Ovary (tissue), 9 donors: ENCODE measurements around the gene TMSB10. TPM values are rescaled to one million over a fixed set of nuclear protein-coding genes. Genes with fewer than 3 reads are reported as not detected.
A peak's percentile ranks its signal among the peaks of the same experiment; 100 is the strongest.

Source experiments
- DNase-seq, 5 donors: peaks; one replicate each; pipeline ENCODE4 v3.0.0-alpha.2; 2019 to 2020
- H3K27ac ChIP-seq, 2 donors: fragments of 200-600 bp; one replicate each; pipeline versions ENCODE4 v1.5.1 to v1.8.0; 2019 to 2022
- H3K27me3 ChIP-seq: fragments of 200-600 bp; one replicate; pipeline ENCODE4 v1.8.0; 2022
- H3K36me3 ChIP-seq: fragments of 200-600 bp; sonication (generic); one replicate; pipeline ENCODE4 v1.5.1; 2019
- H3K4me1 ChIP-seq: one replicate; pipeline ENCODE4 v1.8.1; 2013; ENCODE audit warnings: mild to moderate bottlenecking, moderate library complexity; ENCODE audit not compliant: insufficient read depth
- H3K4me3 ChIP-seq: fragments of 200-600 bp; sonication (generic); one replicate; pipeline ENCODE4 v1.5.1; 2017
- H3K9me3 ChIP-seq, 2 donors: fragments of 200-600 bp in 1 of 2; sonication (generic) in 1 of 2; one replicate each; pipeline versions ENCODE4 v1.5.1 to v1.8.1; 2013 to 2019; ENCODE audit warnings: mild to moderate bottlenecking in 1 of 2, moderate library complexity in 1 of 2
- CTCF ChIP-seq, 3 donors: fragments of 450-650 bp in 2 of 3; fragments of 200-600 bp in 1 of 3; IDR thresholded peaks; one replicate each; pipeline versions ENCODE4 v1.5.1 to v1.8.0; 2016 to 2022; ENCODE audit warnings: antibody characterized with exemption in 3 of 3, mild to moderate bottlenecking in 1 of 3
- EP300 ChIP-seq: sonication (generic); formaldehyde crosslinking; IDR thresholded peaks from one replicate; pipeline ENCODE4 v1.6.1; 2017; ENCODE audit warnings: antibody characterized with exemption
- POLR2A ChIP-seq: fragments of 450-650 bp; IDR thresholded peaks from one replicate; pipeline ENCODE4 v1.6.1; 2017; ENCODE audit warnings: antibody characterized with exemption, mild to moderate bottlenecking, moderate library complexity
- WGBS, 3 donors: extraction: QIAGEN DNeasy Blood & Tissue Kit in 1 of 3; methylation state at CpG; one replicate each; pipeline versions ENCODE4 v1.1.5 to v1.1.7; 2013 to 2017; 5-methylcytosine and 5-hydroxymethylcytosine counted together
- intact Hi-C, 4 donors: fragments of 100-400 bp; cut with DNase I; formaldehyde crosslinking; loops; one replicate each; pipeline versions ENCODE4 v1.11.0 to v1.15.1; 2022 to 2023
- polyA plus RNA-seq, 2 donors: library from polyadenylated mRNA; stranded (reverse); fragments of 200-250 nt in 1 of 2; fragments of 350-450 nt in 1 of 2; fragmentation: Illumina TruSeq in 1 of 2; extraction: RNeasy Lipid Tissue Mini Kit (QIAGEN cat#74804) in 1 of 2; gene quantifications; one replicate each; pipeline ENCODE4 v1.2.3, GENCODE V29; 2013 to 2014
- total RNA-seq, 7 donors: library from RNA; depleted of rRNA in 2 of 7; stranded (reverse); fragments of >200 nt in 2 of 7; fragmentation: NEBNext Ultra II Directional in 3 of 7; extraction: Animal tissue kit (Norgen Biotek cat#: 25700) in 3 of 7; gene quantifications; one replicate each; pipeline versions ENCODE4 v1.1.0 to v1.2.4, GENCODE V29; 2016 to 2023
- donor health status: DM: no; HTN: no; CAD: no; lungs with moderate emphysema.
- donor health status: DM: no; HTN: no; CAD: no.
- donor health status: Bipolar disorder and iron deficiency.
- donor health status: DM: yes; HTN: yes; CAD: no.
- donor health status: DM: no; HTN: no; CAD: no.
- donor health status: DM: yes; HTN: yes; CAD: no.

TMSB10 gene
- total and polyA plus RNA-seq, 9 donors, result 1,247 to 5,558 (median 2,639) TPM

GRCh38 chr2:84918430-84918829 is 13.0 kb downstream of the TMSB10 start:
- Histone ChIP-seq H3K4me3 (no peak overlapping the region), H3K27me3 (no peaks in the 10 kb centered on the region), H3K36me3 (no peaks in the 10 kb centered on the region), H3K4me1 (peaks cover 4% of the 10 kb centered on the region), H3K27ac (no peak overlapping the region), H3K9me3 (no peaks in the 10 kb centered on the region)
- intact Hi-C loops, result no loop called here
- DNase-seq, result no peak
- 87 to 91% (median 90%) methylated on average over 2 of the region's 2 CpGs for WGBS, 3 donors
- no peak for TF ChIP-seq CTCF (IDR thresholded peaks at IDR 0.05)
- no peak for TF ChIP-seq POLR2A
- no peak for TF ChIP-seq EP300

GRCh38 chr2:84919885-84920580 is 14.6 kb downstream of the TMSB10 start:
- Histone ChIP-seq H3K36me3 (no peaks in the 10 kb centered on the region), H3K4me3 (no peak overlapping the region), H3K4me1 (peaks cover 6% of the 10 kb centered on the region), H3K9me3 (no peaks in the 10 kb centered on the region), H3K27me3 (no peaks in the 10 kb centered on the region), H3K27ac (peak overlapping the region; percentile 52 to 72)
- WGBS, 3 donors, result 4 to 7% (median 6%) methylated on average over 7 of the region's 7 CpGs
- TF ChIP-seq EP300 (no peak), POLR2A (no peak), CTCF (IDR thresholded peaks at IDR 0.05) (no peak)
- peak; percentile 51 to 74 (median 60) for DNase-seq
- intact Hi-C loops, result loop anchor here in 1 of 4 donors (10.0 kb wide), 1 partner anchor 425 kb away; no protein-coding TSS in a partner anchor

- no peak for TF ChIP-seq POLR2A
- TF ChIP-seq CTCF (IDR thresholded peaks at IDR 0.05), result no peak
- no peak for TF ChIP-seq EP300
- Histone ChIP-seq H3K9me3 (no peaks in the 10 kb centered on the region), H3K4me3 (no peak overlapping the region), H3K36me3 (no peaks in the 10 kb centered on the region), H3K4me1 (peaks cover 13% of the 10 kb centered on the region), H3K27ac (no peak overlapping the region), H3K27me3 (no peaks in the 10 kb centered on the region)
- intact Hi-C loops, result loop anchor here in 1 of 4 donors (10.0 kb wide), 1 partner anchor 428 kb away; no protein-coding TSS in a partner anchor
- no peak for DNase-seq
These were observed 17.6 kb downstream of the TMSB10 start for GRCh38 chr2:84923009-84923408.

- Histone ChIP-seq H3K36me3 (no peaks in the 10 kb centered on the region), H3K4me3 (no peak overlapping the region), H3K27ac (peak overlapping the region in 1 of 2 donors; percentile 59), H3K9me3 (no peaks in the 10 kb centered on the region), H3K27me3 (no peaks in the 10 kb centered on the region), H3K4me1 (peaks cover 13% of the 10 kb centered on the region)
- TF ChIP-seq EP300 (no peak), CTCF (IDR thresholded peaks at IDR 0.05) (no peak), POLR2A (no peak)
- intact Hi-C loops, result loop anchor here in 3 of 4 donors (5.0 to 10.0 kb wide), 4 partner anchors 42 to 430 kb away; partner anchors contain the start of genes DNAH6 (in 1 of the 3) and TRABD2A (in 1 of the 3)
- WGBS, 3 donors, result 13 to 33% (median 17%) methylated on average over 9 of the region's 9 CpGs
- DNase-seq, result peak; percentile 52 to 75 (median 61)
These were observed 19.0 kb downstream of the TMSB10 start for GRCh38 chr2:84924173-84925106.
